Measurements from ENCODE around the gene RYR1.

The RYR1 gene

GRCh38 chr19:38388349-38389100 is 45.0 kb upstream of the RYR1 start, which contains the start of gene SPRED3:
Gene SPRED3 (plus strand): TSS chr19:38388697. CDS start chr19:38390303, 1,606 bp downstream.
- H3K36me3 ChIP-seq (ENCODE audit: control insufficient read depth in 2 of 2, insufficient read depth in 1 of 2, low read length in 2 of 2) = peaks cover 13 to 32% of the 10 kb centered on the region in 2 experiments
- H3K4me1 ChIP-seq (ENCODE audit: control insufficient read depth, insufficient read depth, low read length) = peaks cover 19% of the 10 kb centered on the region
- H3K27ac ChIP-seq (ENCODE audit: extremely low read depth, low read depth, low read length) = peak within 1 kb of the TSS; percentile 63
- no peaks in the 10 kb centered on the region for H3K9me3 ChIP-seq (ENCODE audit: control insufficient read depth, insufficient read depth, low read depth, low read length)
- ChIA-PET POLR2A (interaction anchor here (0.5 to 4.7 kb wide), 40 partner anchors 7 to 1707 kb away, joined by 3 to 223 read pairs (median 5); partner anchors contain the start of genes ACTN4, C19orf33, CATSPERG and EIF3K), CTCF (interaction anchor here (0.7 to 9.2 kb wide), 11 partner anchors 14 to 542 kb away, joined by 3 to 76 read pairs (median 5); partner anchors contain the start of genes FAM98C, MRPS12, PSMD8 and SARS2)
- peak within 1 kb of the TSS; percentile 56 for H3K4me3 ChIP-seq (ENCODE audit: low read depth, low read length)
- TF ChIP-seq ZSCAN4 (tag by site-specific recombination; IDR thresholded peaks at IDR 0.05) (no peak; the same call in 1 of the 2 replicates), GLI4 (tag by site-specific recombination; IDR thresholded peaks at IDR 0.05) (no peak), PRDM6 (tag by site-specific recombination; IDR thresholded peaks at IDR 0.05) (no peak), ZNF211 (tag by site-specific recombination; IDR thresholded peaks at IDR 0.05; ENCODE audit: low read depth) (no peak), ZNF561 (tag by site-specific recombination; IDR thresholded peaks at IDR 0.05; ENCODE audit: borderline replicate concordance) (peak; percentile 85), ZNF175 (tag by site-specific recombination; IDR thresholded peaks at IDR 0.05) (no peak), ZSCAN18 (tag by site-specific recombination; IDR thresholded peaks at IDR 0.05) (peak; percentile 83; the same call in 1 of the 2 replicates), IKZF3 (tag by site-specific recombination; IDR thresholded peaks at IDR 0.05) (peak; percentile 84; the same call in 1 of the 2 replicates), ZNF112 (tag by site-specific recombination; IDR thresholded peaks at IDR 0.05) (no peak), ZBTB7A (tag by site-specific recombination; IDR thresholded peaks at IDR 0.05; ENCODE audit: low read depth) (peak; percentile 81; the same call in 1 of the 2 replicates), KLF1 (tag by site-specific recombination; IDR thresholded peaks at IDR 0.05) (peak; percentile 83), KLF9 (tag by site-specific recombination; IDR thresholded peaks at IDR 0.05; ENCODE audit: low read depth) (peak; percentile 72), ZNF214 (tag by site-specific recombination; IDR thresholded peaks at IDR 0.05; ENCODE audit: borderline replicate concordance) (no peak), SCRT2 (tag by site-specific recombination; IDR thresholded peaks at IDR 0.05) (peak; percentile 27; the same call in 1 of the 2 replicates), ZNF76 (tag by site-specific recombination; IDR thresholded peaks at IDR 0.05; ENCODE audit: borderline replicate concordance, low read depth) (peak; percentile 34; the same call in 1 of the 2 replicates), ZBTB8A (tag by site-specific recombination; IDR thresholded peaks at IDR 0.05) (peak; percentile 53; the same call in 1 of the 2 replicates), ZSCAN30 (tag by site-specific recombination; IDR thresholded peaks at IDR 0.05) (peak; percentile 56; the same call in 1 of the 2 replicates), ZNF121 (tag by site-specific recombination; IDR thresholded peaks at IDR 0.05) (peak; percentile 52; the same call in 1 of the 2 replicates), ZNF513 (tag by site-specific recombination; IDR thresholded peaks at IDR 0.05) (peak; percentile 52; the same call in 1 of the 2 replicates), ZNF2 (tag by site-specific recombination; IDR thresholded peaks at IDR 0.05) (peak; percentile 55)
- TF ChIP-seq, protein P1, sequence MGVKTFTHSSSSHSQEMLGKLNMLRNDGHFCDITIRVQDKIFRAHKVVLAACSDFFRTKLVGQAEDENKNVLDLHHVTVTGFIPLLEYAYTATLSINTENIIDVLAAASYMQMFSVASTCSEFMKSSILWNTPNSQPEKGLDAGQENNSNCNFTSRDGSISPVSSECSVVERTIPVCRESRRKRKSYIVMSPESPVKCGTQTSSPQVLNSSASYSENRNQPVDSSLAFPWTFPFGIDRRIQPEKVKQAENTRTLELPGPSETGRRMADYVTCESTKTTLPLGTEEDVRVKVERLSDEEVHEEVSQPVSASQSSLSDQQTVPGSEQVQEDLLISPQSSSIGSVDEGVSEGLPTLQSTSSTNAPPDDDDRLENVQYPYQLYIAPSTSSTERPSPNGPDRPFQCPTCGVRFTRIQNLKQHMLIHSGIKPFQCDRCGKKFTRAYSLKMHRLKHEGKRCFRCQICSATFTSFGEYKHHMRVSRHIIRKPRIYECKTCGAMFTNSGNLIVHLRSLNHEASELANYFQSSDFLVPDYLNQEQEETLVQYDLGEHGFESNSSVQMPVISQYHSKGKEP (tag by site-specific recombination; IDR thresholded peaks at IDR 0.05) = peak; percentile 28; the same call in 1 of the 2 replicates
- TF ChIP-seq, protein P2, sequence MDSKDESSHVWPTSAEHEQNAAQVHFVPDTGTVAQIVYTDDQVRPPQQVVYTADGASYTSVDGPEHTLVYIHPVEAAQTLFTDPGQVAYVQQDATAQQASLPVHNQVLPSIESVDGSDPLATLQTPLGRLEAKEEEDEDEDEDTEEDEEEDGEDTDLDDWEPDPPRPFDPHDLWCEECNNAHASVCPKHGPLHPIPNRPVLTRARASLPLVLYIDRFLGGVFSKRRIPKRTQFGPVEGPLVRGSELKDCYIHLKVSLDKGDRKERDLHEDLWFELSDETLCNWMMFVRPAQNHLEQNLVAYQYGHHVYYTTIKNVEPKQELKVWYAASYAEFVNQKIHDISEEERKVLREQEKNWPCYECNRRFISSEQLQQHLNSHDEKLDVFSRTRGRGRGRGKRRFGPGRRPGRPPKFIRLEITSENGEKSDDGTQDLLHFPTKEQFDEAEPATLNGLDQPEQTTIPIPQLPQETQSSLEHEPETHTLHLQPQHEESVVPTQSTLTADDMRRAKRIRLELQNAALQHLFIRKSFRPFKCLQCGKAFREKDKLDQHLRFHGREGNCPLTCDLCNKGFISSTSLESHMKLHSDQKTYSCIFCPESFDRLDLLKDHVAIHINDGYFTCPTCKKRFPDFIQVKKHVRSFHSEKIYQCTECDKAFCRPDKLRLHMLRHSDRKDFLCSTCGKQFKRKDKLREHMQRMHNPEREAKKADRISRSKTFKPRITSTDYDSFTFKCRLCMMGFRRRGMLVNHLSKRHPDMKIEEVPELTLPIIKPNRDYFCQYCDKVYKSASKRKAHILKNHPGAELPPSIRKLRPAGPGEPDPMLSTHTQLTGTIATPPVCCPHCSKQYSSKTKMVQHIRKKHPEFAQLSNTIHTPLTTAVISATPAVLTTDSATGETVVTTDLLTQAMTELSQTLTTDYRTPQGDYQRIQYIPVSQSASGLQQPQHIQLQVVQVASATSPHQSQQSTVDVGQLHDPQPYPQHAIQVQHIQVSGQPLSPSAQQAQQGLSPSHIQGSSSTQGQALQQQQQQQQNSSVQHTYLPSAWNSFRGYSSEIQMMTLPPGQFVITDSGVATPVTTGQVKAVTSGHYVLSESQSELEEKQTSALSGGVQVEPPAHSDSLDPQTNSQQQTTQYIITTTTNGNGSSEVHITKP (tag by site-specific recombination; IDR thresholded peaks at IDR 0.05) = peak; percentile 87

Measured in HEK293 (cell line).